A549 (cell line): ENCODE data around the gene GLRA2.

Experiments used
- POLR2A ChIP-seq: IDR thresholded peaks from 2 replicates; pipeline ENCODE4 v1.6.1; 2012; ENCODE audit warnings: mild to moderate bottlenecking, low read length
- RAD21 ChIP-seq, 2 experiments: fragments of >200 bp in 1 of 2; sonication (Bioruptor Twin) in 1 of 2; formaldehyde crosslinking in 1 of 2; IDR thresholded peaks in 1 of 2; conservative IDR thresholded peaks in 1 of 2; 2 replicates in 1 of 2; 3 replicates in 1 of 2; pipeline ENCODE4 v1.6.1; 2012 to 2018; ENCODE audit warnings: inconsistent platforms in 1 of 2

DNA sequence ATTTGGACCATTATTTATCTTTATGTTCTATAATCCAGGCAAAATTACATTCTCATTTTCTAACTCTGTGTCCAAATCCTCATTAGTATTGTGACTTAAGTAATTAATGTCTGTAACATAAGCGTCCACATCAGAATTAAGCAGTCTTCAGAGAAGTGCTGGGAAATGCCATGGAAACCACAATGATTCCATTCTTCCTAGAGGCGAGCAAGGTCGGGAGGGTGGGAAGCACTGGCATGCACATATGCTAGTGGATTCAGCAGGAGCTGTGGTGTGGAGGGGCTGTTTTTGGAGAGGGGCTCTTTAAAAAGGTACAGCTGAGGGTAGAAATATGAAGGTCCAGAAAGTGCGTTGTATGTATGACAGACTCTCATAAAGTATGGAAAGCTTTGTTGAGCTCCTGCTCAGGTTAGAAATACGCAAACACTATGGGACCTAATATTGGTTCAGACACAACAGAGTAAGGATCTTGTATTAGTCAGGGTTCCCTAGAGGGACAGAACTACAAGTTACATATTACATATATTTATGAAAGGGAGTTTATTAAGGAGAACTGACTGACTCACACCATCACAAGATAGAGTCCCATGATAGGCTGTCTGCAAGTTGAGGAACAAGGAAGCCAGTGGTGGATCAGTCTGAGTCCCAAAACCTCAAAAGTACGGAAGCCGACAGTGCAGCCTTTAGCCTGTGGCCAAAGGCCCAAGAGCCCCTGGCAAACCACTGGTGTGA, 61.5 kb downstream of the GLRA2 start:
- no peak for TF ChIP-seq RAD21 (conservative IDR thresholded peaks at IDR 0.05 in 1 of 2, IDR thresholded peaks at IDR 0.05 in 1 of 2)
- TF ChIP-seq POLR2A: no peak
